ENCODE results near the gene ACSS3.

DNA sequence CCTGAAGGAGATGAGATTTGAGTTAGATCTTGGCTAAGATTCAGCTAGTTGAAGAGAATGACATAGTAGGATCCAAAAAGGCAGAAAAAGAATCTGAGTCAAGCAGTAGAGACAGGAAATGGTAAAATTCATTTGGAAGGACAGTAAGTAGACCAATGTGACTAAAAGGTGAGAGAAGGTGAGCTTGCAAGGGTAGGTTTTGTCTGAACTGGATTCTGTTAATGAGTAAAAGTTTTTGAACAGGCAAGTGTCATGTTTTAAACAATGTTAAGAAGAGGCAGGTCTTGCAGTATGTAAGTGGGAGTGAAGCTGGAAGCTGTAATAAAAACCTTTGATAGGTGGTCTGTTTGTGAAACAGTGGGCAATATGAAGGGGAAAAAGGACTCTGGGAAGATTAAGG, 58.6 kb downstream of the ACSS3 start:
- TF ChIP-seq POLR2A (IDR thresholded peaks at IDR 0.05) (no peak), EP300 (IDR thresholded peaks at IDR 0.05) (no peak)
